HEK293 (cell line): Measurements from ENCODE around the gene C16orf86.

Experiments
- CTCF ChIA-PET: fragments of 350-600 bp; formaldehyde crosslinking; extraction: SDS; loops from one replicate; lab custom pipeline; 2021; ENCODE audit warnings: antibody characterized with exemption; lab: Yijun Ruan, JAX
- POLR2A ChIA-PET: fragments of 300-600 bp; formaldehyde crosslinking; extraction: SDS; loops from one replicate; lab custom pipeline; 2020; ENCODE audit warnings: antibody characterized with exemption, inconsistent platforms; lab: Yijun Ruan, JAX
- H3K27ac ChIP-seq: fragments of 200-500 bp; sonication (Bioruptor generic); 2 replicates; pipeline ENCODE4 v1.5.1; 2014; ENCODE audit warnings: low read depth, low read length, control low read depth, inconsistent platforms; ENCODE audit errors: extremely low read depth
- H3K36me3 ChIP-seq, 2 experiments: fragments of 200-500 bp in 1 of 2; sonication (Bioruptor generic) in 1 of 2; 1 replicate in 1 of 2; 2 replicates in 1 of 2; pipeline ENCODE4 v1.5.1; 2014 to 2017; ENCODE audit warnings: inconsistent platforms in 2 of 2, low read length in 2 of 2; ENCODE audit not compliant: control insufficient read depth in 2 of 2, insufficient read depth in 1 of 2
- H3K4me1 ChIP-seq: fragments of 200-500 bp; sonication (Bioruptor generic); 2 replicates; pipeline ENCODE4 v1.5.1; 2014; ENCODE audit warnings: mild to moderate bottlenecking, low read length, inconsistent platforms; ENCODE audit not compliant: control insufficient read depth, insufficient read depth
- H3K4me3 ChIP-seq: 2 replicates; pipeline ENCODE4 v1.5.1; 2011; ENCODE audit warnings: low read depth, mild to moderate bottlenecking, control low read depth, low read length, moderate library complexity
- H3K9me3 ChIP-seq: fragments of 200-500 bp; sonication (Bioruptor generic); 2 replicates; pipeline ENCODE4 v1.5.1; 2014; ENCODE audit warnings: low read depth, low read length, inconsistent platforms; ENCODE audit not compliant: control insufficient read depth, insufficient read depth
- AEBP2 ChIP-seq: fragments of 450-650 bp; formaldehyde crosslinking; IDR thresholded peaks from 2 replicates; pipeline ENCODE4 v1.5.1; 2016; ENCODE audit warnings: missing biosample characterization, missing genetic modification characterization, borderline replicate concordance
- ATF2 ChIP-seq: fragments of 450-650 bp; formaldehyde crosslinking; IDR thresholded peaks from 2 replicates; pipeline ENCODE4 v1.5.1; 2016; ENCODE audit warnings: missing biosample characterization, missing genetic modification characterization, low read depth
- EGR2 ChIP-seq: fragments of 450-650 bp; formaldehyde crosslinking; IDR thresholded peaks from 2 replicates; pipeline ENCODE4 v1.5.1; 2016; ENCODE audit warnings: low read depth, missing biosample characterization, missing genetic modification characterization
- KLF1 ChIP-seq: fragments of 450-650 bp; formaldehyde crosslinking; IDR thresholded peaks from 2 replicates; pipeline ENCODE4 v1.5.1; 2016; ENCODE audit warnings: missing biosample characterization, missing genetic modification characterization
- PBX3 ChIP-seq: sonication (generic); formaldehyde crosslinking; IDR thresholded peaks from 2 replicates; pipeline ENCODE4 v1.8.1; 2022; ENCODE audit warnings: mild to moderate bottlenecking, moderate library complexity, missing genetic modification reagents
- WT1 ChIP-seq: fragments of 450-650 bp; formaldehyde crosslinking; IDR thresholded peaks from 2 replicates; pipeline ENCODE4 v1.5.1; 2016; ENCODE audit warnings: missing biosample characterization, missing genetic modification characterization
- YY1 ChIP-seq: fragments of 450-650 bp; formaldehyde crosslinking; IDR thresholded peaks from 2 replicates; pipeline ENCODE4 v1.5.1; 2018; ENCODE audit warnings: missing biosample characterization, missing genetic modification characterization
- ZBTB21 ChIP-seq: fragments of 450-650 bp; formaldehyde crosslinking; IDR thresholded peaks from 2 replicates; pipeline ENCODE4 v1.5.1; 2017; ENCODE audit warnings: missing biosample characterization, missing genetic modification characterization
- ZFP3 ChIP-seq: fragments of 450-650 bp; formaldehyde crosslinking; IDR thresholded peaks from 2 replicates; pipeline ENCODE4 v1.5.1; 2016; ENCODE audit warnings: low read depth, missing biosample characterization, missing genetic modification characterization
- ZFP41 ChIP-seq: fragments of 450-650 bp; formaldehyde crosslinking; IDR thresholded peaks from 2 replicates; pipeline ENCODE4 v1.5.1; 2016; ENCODE audit warnings: missing biosample characterization, missing genetic modification characterization, borderline replicate concordance
- ZNF121 ChIP-seq: fragments of 450-650 bp; formaldehyde crosslinking; IDR thresholded peaks from 2 replicates; pipeline ENCODE4 v1.5.1; 2016; ENCODE audit warnings: missing biosample characterization, missing genetic modification characterization
- ZNF140 ChIP-seq: fragments of 450-650 bp; formaldehyde crosslinking; IDR thresholded peaks from 2 replicates; pipeline ENCODE4 v1.5.1; 2016; ENCODE audit warnings: missing biosample characterization, missing genetic modification characterization
- ZNF155 ChIP-seq: fragments of 450-650 bp; formaldehyde crosslinking; IDR thresholded peaks from 2 replicates; pipeline ENCODE4 v1.5.1; 2016; ENCODE audit warnings: missing biosample characterization, missing genetic modification characterization
- ZNF169 ChIP-seq: fragments of 450-650 bp; formaldehyde crosslinking; IDR thresholded peaks from 2 replicates; pipeline ENCODE4 v1.5.1; 2016; ENCODE audit warnings: missing biosample characterization, missing genetic modification characterization
- ZNF548 ChIP-seq: fragments of 450-650 bp; formaldehyde crosslinking; IDR thresholded peaks from 2 replicates; pipeline ENCODE4 v1.5.1; 2016; ENCODE audit warnings: missing biosample characterization, missing genetic modification characterization
- ZNF610 ChIP-seq: fragments of 450-650 bp; formaldehyde crosslinking; IDR thresholded peaks from 2 replicates; pipeline ENCODE4 v1.5.1; 2016; ENCODE audit warnings: missing biosample characterization, missing genetic modification characterization, borderline replicate concordance
- TF ChIP-seq, protein P1 (sequence below): fragments of 450-650 bp; formaldehyde crosslinking; IDR thresholded peaks from 2 replicates; pipeline ENCODE4 v1.5.1; 2017; ENCODE audit warnings: missing biosample characterization, missing genetic modification characterization

The C16orf86 gene

DNA sequence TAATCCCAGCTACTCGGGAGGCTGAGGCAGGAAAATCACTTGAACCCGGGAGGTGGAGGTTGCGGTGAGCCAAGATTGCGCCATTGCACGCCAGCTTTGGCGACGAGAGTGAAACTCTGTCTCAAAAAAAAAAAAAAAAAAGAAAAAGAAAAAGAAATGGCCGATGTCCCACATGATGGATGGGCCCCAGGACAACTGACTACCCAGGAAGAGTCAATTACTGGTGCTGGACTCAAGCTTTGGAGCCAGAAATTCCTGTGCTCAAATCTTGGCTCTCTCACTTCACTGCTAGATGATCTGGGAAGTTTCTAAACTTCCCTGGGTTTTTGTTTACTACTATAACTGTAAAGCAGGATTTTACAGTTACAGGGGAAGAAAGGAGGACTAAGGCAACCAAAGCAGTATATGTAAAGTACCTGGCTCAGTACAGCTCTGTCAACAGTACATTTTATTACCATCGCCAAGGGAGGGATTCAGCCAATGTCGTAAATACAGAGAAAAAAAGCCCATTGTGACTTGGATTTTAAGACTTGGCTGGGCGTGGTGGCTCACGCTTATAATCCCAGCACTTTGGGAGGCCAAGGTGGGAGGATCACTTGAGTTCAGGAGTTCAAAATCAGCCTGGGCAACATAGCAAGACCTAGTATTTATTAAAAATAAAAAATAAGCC is 11.9 kb downstream of the C16orf86 start (continued):
- TF ChIP-seq PBX3 (CRISPR knock-in tag), result no peak
- TF ChIP-seq, protein P1, sequence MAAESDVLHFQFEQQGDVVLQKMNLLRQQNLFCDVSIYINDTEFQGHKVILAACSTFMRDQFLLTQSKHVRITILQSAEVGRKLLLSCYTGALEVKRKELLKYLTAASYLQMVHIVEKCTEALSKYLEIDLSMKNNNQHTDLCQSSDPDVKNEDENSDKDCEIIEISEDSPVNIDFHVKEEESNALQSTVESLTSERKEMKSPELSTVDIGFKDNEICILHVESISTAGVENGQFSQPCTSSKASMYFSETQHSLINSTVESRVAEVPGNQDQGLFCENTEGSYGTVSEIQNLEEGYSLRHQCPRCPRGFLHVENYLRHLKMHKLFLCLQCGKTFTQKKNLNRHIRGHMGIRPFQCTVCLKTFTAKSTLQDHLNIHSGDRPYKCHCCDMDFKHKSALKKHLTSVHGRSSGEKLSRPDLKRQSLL (tag by site-specific recombination), result no peak
- no peak for TF ChIP-seq EGR2 (tag by site-specific recombination)
- no peak for TF ChIP-seq ZFP41 (tag by site-specific recombination)
- TF ChIP-seq ZNF548 (tag by site-specific recombination), result no peak
- TF ChIP-seq ZNF610, result 0 out of 2 replicates have a peak, but pooled peaks have one; percentile 50
- no peak for TF ChIP-seq YY1 (tag by site-specific recombination)
- TF ChIP-seq AEBP2 (tag by site-specific recombination), result no peak
- TF ChIP-seq ZNF169, result no peak
- TF ChIP-seq ZNF155 (tag by site-specific recombination), result no peak
- no peak for TF ChIP-seq ZFP3
- TF ChIP-seq WT1, result peak; percentile 84

- H3K36me3 ChIP-seq, result peaks cover 0 to 45% of the 10 kb centered on the region in 2 experiments; a peak in 2 of 3 replicates
- no peaks in the 10 kb centered on the region for H3K9me3 ChIP-seq
- no peak overlapping the region for H3K27ac ChIP-seq
- TF ChIP-seq ZNF121 (tag by site-specific recombination) (peak; percentile 77), ATF2 (peak; percentile 66), ZBTB21 (no peak)
- TF ChIP-seq, all 188 proteins: peak for 2
- CTCF ChIA-PET, result interaction anchor here (0.5 to 4.1 kb wide), 8 partner anchors 8 to 159 kb away, joined by 3 to 24 read pairs (median 4); no protein-coding TSS in a partner anchor
- POLR2A ChIA-PET, result interaction anchor here (0.6 to 1.4 kb wide), 2 partner anchors 39 to 114 kb away, joined by 3 to 4 read pairs; partner anchors contain the start of gene GFOD2
- no peak overlapping the region for H3K4me3 ChIP-seq
- H3K4me1 ChIP-seq, result no peaks in the 10 kb centered on the region
Observed at GRCh38 chr16:67679935-67680897, 13.6 kb downstream of the C16orf86 start.

- Histone ChIP-seq H3K36me3 (peaks cover 0 to 39% of the 10 kb centered on the region in 2 experiments; a peak in 2 of 3 replicates), H3K27ac (no peak overlapping the region), H3K9me3 (no peaks in the 10 kb centered on the region), H3K4me3 (no peak overlapping the region), H3K4me1 (no peaks in the 10 kb centered on the region)
- ChIA-PET CTCF (interaction anchor here (4.1 kb wide), 1 partner anchor 12 kb away, joined by 24 read pairs; no protein-coding TSS in a partner anchor), POLR2A (no interaction called here)
- TF ChIP-seq KLF1 (peak; percentile 67), ZNF140 (tag by site-specific recombination) (no peak)
- TF ChIP-seq, all 188 proteins: peak for 1
Observed at GRCh38 chr16:67683767-67684166, 17.2 kb downstream of the C16orf86 start.
